Islet of Langerhans (tissue), 1 donor: ENCODE results near the gene HIC1.

Source experiments
- FAIRE-seq: peaks from one replicate; lab custom pipeline; 2011; peaks lifted over from hg19 to GRCh38; lab: Jason Lieb, UNC

HIC1 gene

DNA sequence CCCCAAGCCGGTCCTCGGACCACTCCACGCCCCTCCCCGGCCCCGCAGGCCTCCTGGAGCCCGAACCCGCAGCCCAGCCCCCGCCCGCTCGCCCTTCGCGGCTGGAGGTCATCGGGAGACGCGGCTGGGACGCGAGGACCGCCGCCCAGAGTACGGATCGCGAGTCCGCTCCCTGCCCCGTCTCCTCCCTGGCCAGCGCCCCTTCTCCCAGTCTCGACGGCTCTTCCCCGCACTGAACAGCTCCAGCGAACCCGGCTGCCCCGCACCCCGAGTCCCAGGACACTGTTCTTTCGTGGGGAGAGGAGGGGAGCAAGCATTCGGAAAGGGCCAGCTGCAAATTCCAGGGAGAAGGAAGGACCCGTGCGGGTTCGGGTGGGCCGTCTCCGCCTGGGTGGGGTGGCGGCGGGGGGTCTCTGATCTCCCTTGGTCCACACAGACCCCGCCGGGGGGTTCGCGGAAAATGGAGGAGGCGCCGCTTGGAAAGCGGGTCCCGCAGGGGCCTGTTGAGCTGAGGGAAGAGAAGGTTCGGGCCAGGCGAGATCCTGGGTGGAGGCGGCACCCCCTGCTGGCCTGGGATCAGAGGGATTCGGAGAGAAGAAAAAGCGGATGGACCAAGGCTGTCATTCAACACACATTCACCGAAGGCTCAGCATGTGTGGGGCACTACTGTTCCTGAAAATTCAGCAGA lies 29.1 kb upstream of the HIC1 start:
- no peak for FAIRE-seq

DNA sequence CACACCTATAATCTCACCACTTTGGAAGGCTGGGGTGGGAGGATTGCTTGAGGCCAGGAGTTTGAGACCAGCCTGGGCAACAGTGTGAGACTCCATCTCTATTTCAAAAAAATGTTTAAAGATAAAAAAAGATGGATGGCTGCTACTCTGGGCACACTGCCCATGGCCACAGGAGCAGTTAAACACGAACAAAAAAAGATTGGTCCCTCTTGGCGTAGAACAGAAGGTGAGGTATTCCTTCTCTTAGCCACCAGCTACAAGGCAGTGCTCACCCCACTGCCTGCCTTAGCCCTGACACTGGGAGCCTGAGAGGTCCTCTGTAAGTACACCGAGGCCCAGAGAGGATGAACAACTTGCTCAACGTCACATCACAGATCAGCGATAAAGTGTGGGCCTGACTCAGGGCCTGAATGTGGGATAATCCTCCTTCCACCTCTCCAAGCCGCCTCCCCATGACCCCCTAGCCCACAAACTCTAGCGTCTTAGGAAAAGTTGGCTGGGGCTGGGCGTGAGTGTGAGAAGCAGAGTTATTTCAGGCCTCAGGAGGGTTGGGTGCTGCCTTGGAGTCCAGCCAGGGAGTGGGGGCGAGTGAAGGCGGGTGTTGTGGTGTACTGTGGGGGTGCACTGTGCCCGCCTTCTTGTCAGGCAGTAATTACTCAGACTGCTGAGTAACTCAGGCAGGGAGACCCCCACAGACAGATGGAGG lies 27.2 kb upstream of the HIC1 start:
- no peak for FAIRE-seq

DNA sequence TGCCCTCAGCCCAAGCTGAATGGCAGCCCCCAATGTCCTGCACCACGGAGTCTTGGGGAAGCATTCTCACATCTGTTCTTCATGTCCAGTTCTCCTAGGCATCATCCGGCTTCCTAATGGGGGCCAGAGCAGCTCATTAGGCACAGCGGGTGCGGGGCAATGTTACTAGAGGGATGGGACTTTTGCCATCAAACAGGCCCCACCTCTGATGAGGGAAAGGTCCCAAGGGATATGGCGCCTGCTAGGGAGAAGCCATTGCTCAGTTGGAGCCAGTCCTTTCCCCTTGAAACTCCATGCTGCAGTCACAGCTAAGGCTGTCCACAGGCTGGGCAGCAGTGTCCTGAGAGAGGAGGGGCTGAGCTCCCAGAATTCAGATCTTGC lies 26.7 kb upstream of the HIC1 start:
- no peak for FAIRE-seq

DNA sequence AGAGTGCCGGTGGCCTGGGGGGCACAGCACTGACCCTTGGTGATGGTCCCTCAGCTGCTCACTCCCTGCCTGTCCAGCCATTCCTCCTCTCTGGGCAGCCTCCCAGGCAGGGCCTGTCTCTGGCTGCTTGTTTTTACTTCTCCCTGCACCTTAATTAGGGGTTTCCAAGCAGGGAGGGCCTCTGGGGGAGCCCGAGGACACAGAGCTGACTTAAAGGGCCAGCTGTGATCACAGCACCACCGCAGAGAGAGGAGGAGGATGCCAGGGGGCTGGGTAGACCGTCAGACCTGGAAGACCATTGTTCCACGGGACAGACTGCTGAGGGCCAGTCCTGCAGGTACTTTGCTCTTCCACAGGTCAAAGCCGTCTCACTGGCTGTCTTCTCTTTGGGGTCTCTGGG lies 26.2 kb upstream of the HIC1 start:
- no peak for FAIRE-seq

DNA sequence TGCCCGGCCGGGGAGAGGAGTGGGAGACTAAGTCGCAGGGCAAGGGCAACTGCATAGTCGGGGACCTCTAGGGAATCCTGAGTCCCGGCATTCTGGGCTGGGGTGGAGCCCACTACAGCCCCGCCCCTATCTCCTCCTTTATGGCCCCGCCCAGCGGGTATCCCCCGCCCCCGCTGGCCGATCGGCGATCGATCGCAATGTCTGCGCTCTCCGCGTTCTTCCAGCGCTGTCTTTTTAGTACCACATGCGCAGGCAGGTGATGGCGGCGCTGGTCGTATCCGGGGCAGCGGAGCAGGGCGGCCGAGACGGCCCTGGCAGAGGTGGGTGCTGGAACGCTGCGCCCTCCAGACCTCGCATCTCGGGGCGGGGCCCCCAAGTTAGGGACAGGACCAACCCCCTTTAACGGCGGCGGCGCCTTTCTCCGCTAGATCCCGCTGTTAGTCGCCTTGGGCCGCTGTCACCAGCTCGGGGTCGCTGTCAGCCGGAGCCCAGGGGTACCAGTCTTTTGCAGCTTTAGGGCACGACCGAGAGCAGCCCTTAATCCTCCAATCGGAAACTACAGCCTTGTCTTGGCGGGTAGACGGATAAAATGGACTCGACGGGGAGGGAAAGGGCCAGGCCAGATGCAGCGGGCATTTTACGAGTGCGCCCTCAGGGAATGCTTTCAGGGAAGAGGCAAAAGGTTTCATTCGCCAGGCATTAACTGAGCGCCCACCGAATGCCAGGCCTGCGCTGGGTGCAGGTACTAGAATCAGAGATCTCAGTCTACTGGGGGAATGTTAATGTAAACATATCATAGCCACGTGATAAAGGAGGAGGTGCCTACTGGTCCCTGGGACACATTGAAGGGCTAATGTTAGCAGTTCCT lies 24.8 kb upstream of the HIC1 start, which contains the start of gene DPH1:
Gene DPH1 (plus strand): TSS at position 243 of the 868 bp plus-strand sequence. CDS start 17 bp downstream, at position 260.
- peak; percentile 79 for FAIRE-seq

DNA sequence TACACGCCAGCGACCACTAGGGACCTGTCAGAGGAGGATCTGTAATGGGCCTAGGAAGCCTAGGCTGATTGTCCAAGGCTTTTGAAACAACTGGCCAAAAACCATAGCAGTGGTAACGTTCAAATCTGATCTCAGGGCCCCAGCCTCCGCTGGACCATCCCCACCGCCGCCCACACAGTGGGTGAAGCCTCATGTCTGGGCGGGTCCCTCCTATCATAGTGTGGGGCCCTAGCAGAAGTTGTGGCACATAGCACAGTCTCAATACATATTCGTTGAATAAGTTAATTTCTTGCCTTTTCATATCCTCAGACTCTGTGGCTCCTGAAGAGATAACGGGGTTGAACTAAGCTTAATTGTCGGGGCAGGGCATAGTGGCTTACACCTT lies 24.1 kb upstream of the HIC1 start:
- no peak for FAIRE-seq

DNA sequence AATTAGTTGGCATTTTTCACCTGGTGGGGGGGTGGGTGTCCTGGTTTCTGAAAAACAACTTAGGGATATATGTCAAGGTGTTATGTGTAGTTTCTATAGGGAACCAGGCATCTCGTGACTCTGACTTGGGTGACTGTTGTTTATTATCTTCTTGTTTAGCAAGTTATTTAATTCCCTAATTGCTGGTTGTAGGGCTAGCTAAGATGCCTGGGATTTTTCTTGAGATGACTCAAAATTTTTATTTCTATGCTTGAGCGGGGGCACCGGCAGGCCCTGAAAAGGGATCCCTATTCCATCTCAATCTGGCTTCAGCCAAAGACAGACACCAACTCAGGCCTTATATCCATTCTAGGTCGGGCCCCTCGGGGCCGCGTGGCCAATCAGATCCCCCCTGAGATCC lies 21.8 kb upstream of the HIC1 start:
- no peak for FAIRE-seq

DNA sequence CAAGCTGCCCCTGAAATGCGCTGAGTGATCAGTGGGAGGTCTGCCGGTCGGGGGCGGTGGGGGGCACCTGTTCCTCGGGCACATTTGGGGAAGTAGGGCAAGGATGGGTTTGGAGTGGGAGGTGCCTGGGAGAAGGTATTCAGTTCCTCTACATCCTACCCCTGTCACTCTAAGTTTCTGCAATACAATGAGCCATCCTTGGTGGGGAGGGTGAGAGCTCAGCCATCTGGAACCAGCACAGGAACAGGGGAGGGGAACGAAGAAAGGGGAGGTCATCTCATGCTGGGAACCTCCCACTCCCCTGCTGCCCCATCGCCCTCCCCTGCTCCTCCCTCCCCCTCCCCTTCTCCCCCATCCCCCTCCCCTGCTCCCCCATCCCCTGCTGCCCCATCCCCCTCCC lies 20.7 kb upstream of the HIC1 start:
- FAIRE-seq = no peak

DNA sequence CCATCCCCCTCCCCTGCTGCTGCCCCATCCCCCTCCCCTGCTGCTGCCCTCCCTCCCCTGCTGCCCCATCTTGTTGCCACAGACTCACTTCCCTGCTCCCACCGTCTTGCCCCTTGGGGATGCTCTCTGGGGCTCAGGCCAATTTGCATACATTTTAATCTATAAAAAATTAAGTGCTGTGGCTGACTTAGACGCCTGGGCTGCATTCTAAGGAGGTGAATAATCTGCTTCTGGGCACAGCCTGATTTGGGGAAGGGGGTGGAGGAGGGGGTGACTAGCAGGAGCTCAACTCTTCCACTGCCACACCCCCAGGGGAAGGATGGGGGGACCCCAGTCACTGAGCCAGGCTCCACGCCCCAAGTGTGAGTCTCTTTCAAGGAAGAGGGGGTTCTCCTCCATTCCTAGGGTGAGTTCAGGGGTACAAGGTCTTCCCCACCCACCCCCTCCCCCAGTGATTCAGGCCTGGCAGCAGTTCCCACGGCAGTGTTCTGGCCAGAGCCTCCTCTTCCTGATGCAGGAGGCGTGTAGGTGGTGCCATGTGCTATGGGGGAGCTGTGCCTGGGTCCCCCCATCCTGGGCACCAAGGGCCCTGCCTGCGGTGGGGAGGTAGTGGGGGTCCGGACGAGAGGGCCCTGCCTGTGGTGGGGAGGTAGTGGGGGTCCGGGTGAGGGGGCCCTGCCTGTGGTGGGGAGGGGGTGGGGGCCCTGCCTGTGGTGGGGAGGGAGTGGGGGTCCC lies 19.9 kb upstream of the HIC1 start:
- FAIRE-seq = no peak

DNA sequence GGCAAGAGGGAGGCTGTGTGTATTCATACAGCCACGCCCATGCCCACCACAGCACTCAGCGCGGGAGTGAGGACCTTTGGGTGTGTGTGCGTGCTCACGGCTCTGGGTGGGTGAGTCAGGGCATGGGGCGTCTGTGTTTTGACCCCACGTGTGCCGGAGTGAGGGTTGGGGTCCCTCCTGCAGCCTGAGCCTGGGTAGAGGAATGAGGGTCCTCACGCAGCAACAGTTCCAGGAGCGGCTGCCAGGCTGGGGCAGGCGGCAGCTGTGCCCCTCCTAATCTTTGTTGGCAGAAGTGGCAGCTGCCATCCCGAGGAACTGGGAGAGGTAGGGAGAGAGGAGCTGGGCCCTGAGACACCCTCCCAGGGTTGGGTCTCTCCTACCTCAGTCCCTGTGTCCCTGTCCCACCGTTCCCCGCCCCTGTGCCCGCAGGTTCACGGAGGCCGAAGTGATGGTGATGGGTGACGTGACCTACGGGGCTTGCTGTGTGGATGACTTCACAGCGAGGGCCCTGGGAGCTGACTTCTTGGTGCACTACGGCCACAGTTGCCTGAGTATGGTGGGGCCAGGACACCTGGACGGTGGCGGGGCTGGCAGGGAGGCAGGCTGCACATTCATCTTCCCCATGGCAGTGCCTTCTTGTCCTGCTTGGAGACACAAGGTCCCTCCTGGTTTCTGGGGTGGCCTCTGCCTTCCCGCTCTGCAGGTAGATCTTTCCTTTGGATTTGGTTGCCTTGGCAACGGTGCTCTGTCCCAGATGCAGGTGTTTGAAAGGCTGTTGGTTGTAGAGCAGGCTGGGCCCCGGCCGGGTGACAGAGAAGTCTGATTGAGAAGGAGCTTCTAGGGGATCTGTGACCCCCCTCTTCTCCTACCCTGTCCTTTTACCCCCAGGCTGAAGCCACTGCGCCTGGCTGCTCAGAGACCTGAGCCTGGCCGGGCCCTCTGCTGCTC lies 19.1 kb upstream of the HIC1 start:
- FAIRE-seq = no peak

DNA sequence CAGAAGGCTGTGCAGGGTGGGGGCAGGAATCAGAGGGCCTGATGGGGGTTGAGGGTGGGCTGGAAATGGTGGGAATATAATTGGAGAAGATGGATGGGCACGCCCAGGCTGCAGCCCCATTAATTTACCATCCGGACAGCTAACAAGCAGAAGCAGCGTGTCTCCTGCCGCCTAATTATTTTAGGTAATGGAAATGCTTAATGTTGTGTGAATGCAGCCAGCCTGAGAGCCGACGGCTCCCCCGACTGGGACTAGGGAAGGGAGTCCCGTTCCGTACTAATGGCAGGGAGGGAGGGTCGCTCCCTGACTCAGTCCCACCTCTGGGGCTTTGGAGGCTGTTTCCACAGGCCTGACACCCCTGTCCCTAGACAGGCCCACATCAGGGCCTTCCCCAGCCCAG lies 17.7 kb upstream of the HIC1 start:
- no peak for FAIRE-seq

DNA sequence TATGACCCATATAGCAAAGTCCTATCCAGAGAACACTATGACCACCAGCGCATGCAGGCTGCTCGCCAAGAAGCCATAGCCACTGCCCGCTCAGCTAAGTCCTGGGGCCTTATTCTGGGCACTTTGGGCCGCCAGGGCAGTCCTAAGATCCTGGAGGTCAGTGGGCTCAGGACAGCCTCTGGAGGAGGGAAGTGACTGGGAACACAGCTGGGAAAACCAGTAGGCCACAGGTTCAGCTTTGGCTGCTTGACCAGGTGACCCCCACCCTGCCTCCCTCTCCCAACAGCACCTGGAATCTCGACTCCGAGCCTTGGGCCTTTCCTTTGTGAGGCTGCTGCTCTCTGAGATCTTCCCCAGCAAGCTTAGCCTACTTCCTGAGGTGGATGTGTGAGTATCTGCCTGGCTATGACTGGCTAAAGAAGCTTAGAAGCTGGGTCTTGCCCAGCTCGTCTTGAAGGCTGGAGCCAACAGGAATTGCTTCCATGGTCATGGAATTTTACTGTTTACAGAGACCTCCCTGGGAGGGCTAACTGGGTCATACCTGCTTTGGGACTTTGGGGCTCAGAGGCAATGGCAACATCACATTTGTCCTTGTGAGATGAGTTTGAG lies 14.6 kb upstream of the HIC1 start:
- no peak for FAIRE-seq

DNA sequence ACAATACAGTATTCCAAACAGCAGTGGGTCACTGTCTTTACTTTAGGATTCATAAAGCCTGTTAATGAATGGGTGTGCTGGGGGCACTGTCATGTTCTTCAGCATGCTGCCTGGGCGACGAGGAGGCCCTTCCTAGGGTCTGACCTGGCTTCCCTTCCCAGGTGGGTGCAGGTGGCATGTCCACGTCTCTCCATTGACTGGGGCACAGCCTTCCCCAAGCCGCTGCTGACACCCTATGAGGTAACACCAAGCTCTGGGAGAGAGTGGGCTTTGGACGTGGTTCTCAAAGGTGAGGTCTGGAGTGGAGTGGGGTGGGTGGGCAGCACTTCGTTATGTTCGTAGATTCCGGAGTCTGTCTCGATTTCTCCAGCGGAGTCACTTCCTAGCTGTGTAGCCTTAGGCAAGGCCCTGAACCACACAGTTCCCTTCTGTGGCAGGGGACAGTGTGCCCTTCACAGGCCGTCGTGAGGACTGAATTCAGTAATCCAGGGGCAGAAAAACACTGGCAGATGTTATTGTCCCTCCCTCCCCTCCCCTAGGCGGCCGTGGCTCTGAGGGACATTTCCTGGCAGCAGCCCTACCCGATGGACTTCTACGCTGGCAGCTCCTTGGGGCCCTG lies 13.9 kb upstream of the HIC1 start:
- no peak for FAIRE-seq

DNA sequence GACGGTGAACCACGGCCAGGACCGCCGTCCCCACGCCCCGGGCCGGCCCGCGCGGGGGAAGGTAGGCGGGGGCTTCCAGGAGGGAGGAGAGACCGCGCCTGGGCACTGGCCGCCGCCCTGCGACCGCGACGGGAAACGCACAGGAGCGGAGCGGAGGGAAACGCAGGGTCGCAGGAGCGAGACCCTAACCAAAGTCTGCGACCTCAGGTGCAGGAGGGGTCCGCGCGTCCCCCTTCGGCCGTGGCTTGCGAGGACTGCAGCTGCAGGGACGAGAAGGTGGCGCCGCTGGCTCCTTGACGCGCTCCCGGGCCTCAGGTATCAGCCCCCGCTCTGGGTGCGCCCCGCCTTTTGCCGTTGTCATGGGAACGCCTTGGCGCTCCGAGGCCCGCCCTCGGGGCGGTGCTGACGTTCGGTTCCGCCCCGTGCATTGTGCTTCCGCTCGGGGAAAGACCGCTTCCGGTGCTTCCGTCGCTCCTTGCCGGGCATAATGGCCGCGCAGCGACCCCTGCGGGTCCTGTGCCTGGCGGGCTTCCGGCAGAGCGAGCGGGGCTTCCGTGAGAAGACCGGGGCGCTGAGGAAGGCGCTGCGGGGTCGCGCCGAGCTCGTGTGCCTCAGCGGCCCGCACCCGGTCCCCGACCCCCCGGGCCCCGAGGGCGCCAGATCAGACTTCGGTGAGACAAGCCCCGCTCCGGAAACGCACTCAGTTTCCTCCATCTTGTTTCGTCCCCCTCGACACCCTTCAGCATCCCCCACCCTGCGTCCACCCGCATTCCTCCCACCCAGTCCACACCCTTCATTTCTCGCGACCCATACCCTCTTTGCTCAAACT lies 13.1 kb upstream of the HIC1 start, which contains the start of gene OVCA2:
Gene OVCA2 (plus strand): TSS at position 462 of the 829 bp plus-strand sequence. CDS start 26 bp downstream, at position 488.
- peak; percentile 69 for FAIRE-seq

DNA sequence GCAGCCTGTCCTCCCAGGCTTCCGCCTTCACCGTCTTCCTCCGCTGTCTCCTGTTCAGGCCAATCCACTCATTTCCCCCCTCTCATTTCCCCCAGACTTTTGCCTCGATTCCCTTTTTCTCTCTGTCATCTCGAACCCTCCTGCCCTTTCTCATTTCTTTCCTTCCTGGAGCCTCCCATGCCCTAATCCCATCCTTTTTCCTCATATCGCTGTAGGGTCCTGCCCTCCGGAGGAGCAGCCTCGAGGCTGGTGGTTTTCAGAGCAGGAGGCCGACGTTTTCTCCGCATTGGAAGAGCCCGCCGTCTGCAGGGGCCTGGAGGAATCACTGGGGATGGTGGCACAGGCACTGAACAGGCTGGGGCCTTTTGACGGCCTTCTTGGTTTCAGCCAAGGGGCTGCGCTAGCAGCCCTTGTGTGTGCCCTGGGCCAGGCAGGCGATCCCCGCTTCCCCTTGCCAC lies 12.5 kb upstream of the HIC1 start:
- FAIRE-seq = no peak

DNA sequence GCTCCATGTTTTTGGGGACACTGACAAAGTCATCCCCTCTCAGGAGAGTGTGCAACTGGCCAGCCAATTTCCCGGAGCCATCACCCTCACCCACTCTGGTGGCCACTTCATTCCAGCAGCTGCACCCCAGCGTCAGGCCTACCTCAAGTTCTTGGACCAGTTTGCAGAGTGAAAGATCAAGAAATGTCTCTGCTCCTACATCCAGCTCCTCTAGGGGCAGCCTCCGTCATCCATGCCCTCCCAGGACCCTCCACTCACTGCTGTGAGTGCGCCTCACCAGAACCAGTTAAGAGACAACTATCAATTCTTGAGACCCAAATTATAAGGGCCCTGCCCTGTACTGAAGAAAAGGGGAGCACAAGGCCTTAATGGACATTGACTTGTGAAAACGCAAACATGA lies 12.0 kb upstream of the HIC1 start:
- FAIRE-seq = no peak

DNA sequence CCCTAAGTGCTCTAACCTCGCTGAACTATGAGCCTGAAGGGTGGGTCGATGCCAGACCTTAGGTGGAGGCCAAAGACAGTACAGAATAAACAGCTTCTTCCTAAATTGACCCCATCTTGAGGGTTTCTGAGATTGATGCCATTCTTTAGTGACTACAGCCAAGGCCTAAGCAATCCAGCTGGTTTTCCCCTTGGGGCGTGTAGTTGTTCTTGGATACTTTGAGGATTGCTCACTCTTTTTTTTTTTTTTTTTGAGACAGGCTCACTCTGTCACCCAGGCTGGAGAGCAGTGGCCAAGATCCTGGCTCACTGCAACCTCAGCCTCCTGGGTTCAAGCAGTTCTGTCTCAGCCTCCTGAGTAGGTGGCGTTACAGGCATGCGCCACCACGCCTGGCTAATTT lies 11.1 kb upstream of the HIC1 start:
- FAIRE-seq = no peak

DNA sequence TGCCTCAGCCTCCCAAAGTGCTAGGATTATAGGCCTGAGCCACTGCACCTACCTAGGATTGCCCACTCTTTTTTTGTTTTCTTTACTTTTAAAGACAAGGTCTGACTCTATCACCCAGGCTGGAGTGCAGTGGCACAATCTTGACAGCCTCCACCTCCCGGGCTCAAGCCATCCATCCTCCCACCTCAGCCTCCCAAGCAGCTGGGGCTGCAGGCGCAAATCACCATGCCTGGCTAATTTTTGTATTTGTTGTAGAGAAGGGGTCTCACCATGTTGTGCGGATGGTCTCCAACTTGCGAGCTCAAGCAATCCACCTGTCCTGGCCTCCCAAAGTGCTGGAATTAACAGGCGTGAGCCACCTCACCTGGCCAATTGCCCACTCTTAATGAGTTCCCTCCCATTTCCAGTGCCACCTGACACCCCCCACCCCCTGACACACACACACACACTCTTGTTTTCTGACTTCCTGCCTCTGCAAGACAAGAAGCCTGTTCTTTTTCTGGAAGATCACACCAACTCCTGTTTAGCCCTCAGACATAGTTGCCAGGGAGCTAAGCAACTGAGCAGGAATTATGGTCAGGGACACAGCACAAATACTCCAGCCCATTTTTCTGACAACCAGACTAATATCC lies 10.5 kb upstream of the HIC1 start:
- no peak for FAIRE-seq

DNA sequence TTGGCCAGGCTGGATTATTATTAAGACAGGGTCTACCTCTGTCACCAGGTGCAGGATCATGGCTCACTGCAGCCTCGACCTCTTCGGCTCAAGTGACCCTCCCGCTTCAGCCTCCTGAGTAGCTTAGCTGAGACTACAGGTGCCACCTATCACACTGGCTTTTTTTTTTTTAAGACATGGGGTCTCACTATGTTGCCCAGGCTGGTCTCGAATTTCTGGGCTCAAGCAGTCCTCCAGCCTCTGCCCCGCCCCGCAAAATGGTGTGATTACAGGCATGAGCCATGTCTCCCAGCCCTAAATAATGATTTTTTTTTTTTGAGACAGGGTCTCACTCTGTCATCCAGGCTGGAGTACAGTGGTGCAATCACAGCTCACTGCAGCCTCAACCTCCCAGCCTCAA lies 7.3 kb upstream of the HIC1 start:
- no peak for FAIRE-seq
